GM13977 (cell line): ENCODE results near the gene COL20A1.

Source experiments
- DNase-seq: peaks from one replicate; pipeline ENCODE4 v3.0.0; 2012; ENCODE audit warnings: low spot score
- CTCF ChIP-seq: IDR thresholded peaks from 2 replicates; pipeline ENCODE4 v1.5.1; 2012; ENCODE audit warnings: mild to moderate bottlenecking, control low read depth; ENCODE audit not compliant: insufficient read depth; ENCODE audit errors: extremely low read depth, missing control alignments
- in situ Hi-C: fragments of 300-500 bp; cut with MboI; formaldehyde crosslinking; loops from one replicate; pipeline ENCODE4 v1.12.0; 2022; ENCODE audit warnings: low sequenced_read_pairs, low pct_unique_long_range_greater_than_20kb, mixed read lengths, inconsistent platforms; ENCODE audit not compliant: unreplicated experiment

COL20A1 gene

GRCh38 chr20:63382551-63383300, 89.7 kb downstream of the COL20A1 start:
- no peak for DNase-seq
- in situ Hi-C loops = no loop called here
- TF ChIP-seq CTCF = no peak

- in situ Hi-C loops = no loop called here
- no peak for TF ChIP-seq CTCF
- DNase-seq = no peak
Measured at GRCh38 chr20:63383556-63383955, 90.6 kb downstream of the COL20A1 start.

- TF ChIP-seq CTCF = no peak
- no peak for DNase-seq
- in situ Hi-C loops = no loop called here
Measured at GRCh38 chr20:63384336-63384735, 91.3 kb downstream of the COL20A1 start.
